Amygdala (tissue), 56 donors: ENCODE results near the gene PDE10A.

Experiments used
- DNase-seq, 56 donors: peaks; one replicate each; lab custom pipeline; 2025; lab: John Stamatoyannopoulos, UW

PDE10A gene

GRCh38 chr6:165301372-165302246 is 361.4 kb downstream of the PDE10A start:
- no peak for DNase-seq

- no peak for DNase-seq
Measured at GRCh38 chr6:165300422-165300936, 362.6 kb downstream of the PDE10A start.

GRCh38 chr6:165298875-165299274 is 364.2 kb downstream of the PDE10A start:
- no peak for DNase-seq

- DNase-seq: no peak
Measured at GRCh38 chr6:165298402-165298801, 364.6 kb downstream of the PDE10A start.

- no peak for DNase-seq
Measured at GRCh38 chr6:165292657-165293056, 370.4 kb downstream of the PDE10A start.
